Fibroblast of pulmonary artery (primary cell): ENCODE results near the gene SEPTIN6.
A peak's percentile ranks its signal among the peaks of the same experiment; 100 is the strongest.

Source experiments
- DNase-seq: peaks from one replicate; pipeline ENCODE4 v3.0.0-alpha.2; 2010; ENCODE audit warnings: low read depth
- H3K4me3 ChIP-seq: replicated peaks from 2 replicates; pipeline ENCODE4 v1.5.1; 2011; ENCODE audit warnings: low read depth, mild to moderate bottlenecking, control low read depth, low read length, moderate library complexity
- CTCF ChIP-seq: IDR thresholded peaks from 2 replicates; pipeline ENCODE4 v1.5.1; 2011; ENCODE audit warnings: mild to moderate bottlenecking, control low read depth, low read length, inconsistent platforms; ENCODE audit errors: missing control alignments

Gene SEPTIN6

GRCh38 chrX:119682019-119682989 is 10.7 kb downstream of the SEPTIN6 start:
- no peak overlapping the region for H3K4me3 ChIP-seq
- DNase-seq: no peak
- TF ChIP-seq CTCF: no peak

- TF ChIP-seq CTCF: no peak
- no peak for DNase-seq
- H3K4me3 ChIP-seq: no peak overlapping the region
These were observed 15.3 kb downstream of the SEPTIN6 start for GRCh38 chrX:119677654-119677981.

GRCh38 chrX:119676949-119677653 is 15.9 kb downstream of the SEPTIN6 start:
- DNase-seq: no peak
- TF ChIP-seq CTCF: no peak
- no peak overlapping the region for H3K4me3 ChIP-seq

- H3K4me3 ChIP-seq: no peak overlapping the region
- no peak for TF ChIP-seq CTCF
- DNase-seq: no peak
These were observed 19.6 kb downstream of the SEPTIN6 start for GRCh38 chrX:119673336-119673735.

GRCh38 chrX:119672426-119672825 is 20.5 kb downstream of the SEPTIN6 start:
- H3K4me3 ChIP-seq: no peak overlapping the region
- peak; percentile 45 for DNase-seq
- no peak for TF ChIP-seq CTCF

GRCh38 chrX:119669424-119670037 is 23.4 kb downstream of the SEPTIN6 start:
- TF ChIP-seq CTCF: no peak
- H3K4me3 ChIP-seq: no peak overlapping the region
- peak; percentile 44 for DNase-seq
